K562 (cell line): ENCODE measurements around the gene ANKRD12. TPM values are rescaled to one million over a fixed set of nuclear protein-coding genes. Genes with fewer than 3 reads are reported as not detected.

Experiments used
- ARID1B ChIP-seq: fragments of 450-650 bp; IDR thresholded peaks from 2 replicates; pipeline ENCODE4 v1.6.1; 2016; ENCODE audit warnings: antibody characterized with exemption, mild to moderate bottlenecking, inconsistent platforms
- BHLHE40 ChIP-seq: IDR thresholded peaks from 2 replicates; pipeline ENCODE4 v1.6.1; 2011; ENCODE audit warnings: low read length, improper control_type of control experiment
- DEAF1 ChIP-seq: fragments of 450-650 bp; formaldehyde crosslinking; IDR thresholded peaks from 2 replicates; pipeline ENCODE4 v1.4.0; 2020; ENCODE audit warnings: mild to moderate bottlenecking, moderate library complexity
- E4F1 ChIP-seq: fragments of 250-450 bp; sonication (Bioruptor Pico); IDR thresholded peaks from 2 replicates; pipeline ENCODE4 v1.5.0; 2021; ENCODE audit warnings: mild to moderate bottlenecking, borderline replicate concordance
- GABPB1 ChIP-seq: sonication (generic); formaldehyde crosslinking; IDR thresholded peaks from 2 replicates; pipeline ENCODE4 v1.8.0; 2022; ENCODE audit warnings: mild to moderate bottlenecking, missing genetic modification reagents
- MCM5 ChIP-seq: fragments of 450-650 bp; IDR thresholded peaks from 2 replicates; pipeline ENCODE4 v1.6.1; 2016; ENCODE audit warnings: low read depth
- MECOM ChIP-seq: fragments of 250-450 bp; sonication (Bioruptor Pico); IDR thresholded peaks from 2 replicates; pipeline ENCODE4 v1.8.0; 2022; ENCODE audit warnings: inconsistent platforms
- MLLT1 ChIP-seq, 2 experiments: fragments of 450-650 bp; IDR thresholded peaks; 2 replicates each; pipeline ENCODE4 v1.6.1; 2016
- MNT ChIP-seq, 2 experiments: fragments of 450-650 bp; conservative IDR thresholded peaks; 2 replicates each; pipeline ENCODE4 v1.6.1; 2017; ENCODE audit warnings: mild to moderate bottlenecking in 2 of 2, moderate library complexity in 2 of 2
- NFXL1 ChIP-seq: fragments of 450-650 bp; formaldehyde crosslinking; IDR thresholded peaks from 2 replicates; pipeline ENCODE4 v1.4.0; 2021; ENCODE audit warnings: mild to moderate bottlenecking
- POLR2G ChIP-seq: fragments of 200-400 bp; formaldehyde crosslinking; IDR thresholded peaks from 2 replicates; pipeline ENCODE4 v1.6.1; 2017; ENCODE audit warnings: low read depth, mild to moderate bottlenecking, antibody characterized with exemption, low read length, moderate library complexity
- POLR3A ChIP-seq: IDR thresholded peaks from 2 replicates; pipeline ENCODE4 v1.6.1; 2011; ENCODE audit warnings: borderline replicate concordance, mild to moderate bottlenecking, moderate library complexity; ENCODE audit not compliant: insufficient read length, insufficient read depth; ENCODE audit errors: extremely low read depth
- RBFOX2 ChIP-seq: fragments of 200-400 bp; formaldehyde crosslinking; IDR thresholded peaks from 2 replicates; pipeline ENCODE4 v1.6.1; 2017; ENCODE audit warnings: low read depth, mild to moderate bottlenecking, low read length, moderate library complexity
- RFX7 ChIP-seq: fragments of 250-450 bp; sonication (Bioruptor Pico); IDR thresholded peaks from 2 replicates; pipeline ENCODE4 v1.5.1; 2021; ENCODE audit warnings: mild to moderate bottlenecking
- SIN3A ChIP-seq, 2 experiments: fragments of 150-350 bp in 1 of 2; IDR thresholded peaks; 2 replicates each; pipeline ENCODE4 v1.6.1; 2011 to 2016; ENCODE audit warnings: borderline replicate concordance in 2 of 2, low read depth in 2 of 2, low read length in 2 of 2, mild to moderate bottlenecking in 2 of 2, moderate library complexity in 2 of 2; ENCODE audit not compliant: control insufficient read depth in 1 of 2
- SRF ChIP-seq, 2 experiments: fragments of 250-450, 450-650 bp in 1 of 2; sonication (Bioruptor Pico) in 1 of 2; sonication (generic) in 1 of 2; formaldehyde crosslinking; IDR thresholded peaks; 2 replicates each; pipeline versions ENCODE4 v1.5.0 to v1.5.1; 2020 to 2022; ENCODE audit warnings: mild to moderate bottlenecking in 1 of 2, missing genetic modification reagents in 1 of 2
- TCF7L2 ChIP-seq: fragments of 150-350 bp; IDR thresholded peaks from 2 replicates; pipeline ENCODE4 v1.6.1; 2016; ENCODE audit warnings: low read depth, mild to moderate bottlenecking, low read length, moderate library complexity
- ZBTB9 ChIP-seq: fragments of 450-650 bp; formaldehyde crosslinking; IDR thresholded peaks from 2 replicates; pipeline ENCODE4 v1.4.0; 2020; ENCODE audit warnings: mild to moderate bottlenecking, moderate library complexity
- polyA plus RNA-seq, 8 experiments: library from polyadenylated mRNA; depleted of rRNA in 4 of 8; stranded (reverse) in 5 of 8; unstranded in 3 of 8; fragments of >200 nt; fragmentation: Nextera tagmentation in 2 of 8; fragmentation: Illumina TruSeq in 1 of 8; extraction: Ambion mirVana in 2 of 8; extraction: Trizol in 1 of 8; gene quantifications; 2 replicates each; pipeline versions ENCODE4 v1.2.1 to v1.2.3, GENCODE V29; 2011 to 2014; ENCODE audit warnings: inconsistent platforms in 1 of 8, missing spikeins in 1 of 8
- total RNA-seq, 7 experiments: library from RNA; depleted of rRNA in 6 of 7; stranded (reverse); fragments of >200 nt in 6 of 7; fragmentation: Illumina TruSeq in 2 of 7; extraction: Trizol in 2 of 7; gene quantifications; 2 replicates each; pipeline versions ENCODE4 v1.2.1 to v1.2.3, GENCODE V29; 2011 to 2021; ENCODE audit warnings: low replicate concordance in 1 of 7

The ANKRD12 gene
- total and polyA plus RNA-seq, 9 of the 15 experiments (the other 6 are each of a cell fraction or from before 2014, with no cell fraction given): 6.6 to 28.2 (median 16.0) TPM

GRCh38 chr18:9135081-9135911 is 1.3 kb upstream of the ANKRD12 start (continued):
- TF ChIP-seq DEAF1 (CRISPR knock-in tag): peak; percentile 25; the same call in 1 of the 2 replicates
- TF ChIP-seq MECOM: peak; percentile 50; the same call in 1 of the 2 replicates
- no peak for TF ChIP-seq MNT (conservative IDR thresholded peaks at IDR 0.05)
- no peak for TF ChIP-seq ZBTB9 (CRISPR knock-in tag)
- no peak for TF ChIP-seq NFXL1
- 0 out of 4 replicates have a peak, but pooled peaks of 1 of the 2 experiments have one; percentile 10 for TF ChIP-seq MLLT1 (IDR thresholded peaks at IDR 0.05)
- no peak for TF ChIP-seq ARID1B
- no peak for TF ChIP-seq SRF (CRISPR knock-in tag; IDR thresholded peaks at IDR 0.05)
- no peak for TF ChIP-seq TCF7L2
- no peak for TF ChIP-seq SIN3A (IDR thresholded peaks at IDR 0.05; ENCODE audit: borderline replicate concordance in 2 of 2, control insufficient read depth in 1 of 2, low read depth in 2 of 2, low read length in 2 of 2)
- TF ChIP-seq RBFOX2: no peak
- no peak for TF ChIP-seq E4F1 (CRISPR knock-in tag)
- TF ChIP-seq BHLHE40: no peak
- TF ChIP-seq POLR2G: no peak
- no peak for TF ChIP-seq RFX7 (CRISPR knock-in tag)
- no peak for TF ChIP-seq GABPB1 (CRISPR knock-in tag)
- TF ChIP-seq MCM5: no peak
- no peak for TF ChIP-seq POLR3A
